HG02678 (cell line): Measurements from ENCODE around the gene ADNP2.

Source experiments
- ATAC-seq: cut with Tn5 transposase; IDR thresholded peaks from one replicate; pipeline ENCODE4 v1.9.1; 2021; ENCODE audit warnings: mild to moderate bottlenecking, moderate library complexity; ENCODE audit not compliant: unreplicated experiment

The ADNP2 gene

GRCh38 chr18:80169607-80170006 lies 60.5 kb downstream of the ADNP2 start:
- ATAC-seq: no peak

DNA sequence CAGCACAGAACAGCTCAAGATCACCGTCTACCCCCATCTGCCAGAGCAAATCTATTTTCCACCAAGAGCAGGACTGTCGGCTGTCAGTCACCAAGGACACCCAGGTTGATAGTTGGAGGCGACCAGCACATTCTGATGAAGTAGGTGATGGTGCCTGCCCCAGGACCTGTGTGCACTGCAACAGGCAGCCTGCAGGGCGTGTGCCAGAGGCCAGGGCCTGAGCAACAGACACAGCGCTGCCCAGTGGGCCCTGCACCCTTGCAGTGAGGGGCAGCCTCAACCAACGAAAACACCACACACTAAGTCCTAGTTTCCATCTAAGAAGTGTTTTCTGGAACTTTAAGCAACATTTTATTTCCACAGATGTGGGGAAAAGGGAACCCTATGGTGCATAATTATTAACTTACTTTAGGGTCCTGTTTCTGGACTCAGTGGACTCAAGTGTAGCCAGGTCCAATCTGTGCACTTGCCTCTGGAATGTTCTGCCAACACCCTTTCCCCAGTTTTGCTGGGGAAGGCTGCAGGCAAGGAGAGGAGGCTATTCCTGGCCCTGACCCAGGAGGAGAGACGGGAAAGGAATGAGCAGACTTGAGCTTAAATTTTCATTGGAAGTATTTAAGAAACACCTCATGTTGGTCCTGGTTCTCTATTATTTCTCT lies 61.5 kb downstream of the ADNP2 start:
- ATAC-seq: no peak

- no peak for ATAC-seq
Observed at GRCh38 chr18:80171054-80171872, 62.2 kb downstream of the ADNP2 start.

- ATAC-seq: no peak
Observed at GRCh38 chr18:80172056-80172455, 63.0 kb downstream of the ADNP2 start.

DNA sequence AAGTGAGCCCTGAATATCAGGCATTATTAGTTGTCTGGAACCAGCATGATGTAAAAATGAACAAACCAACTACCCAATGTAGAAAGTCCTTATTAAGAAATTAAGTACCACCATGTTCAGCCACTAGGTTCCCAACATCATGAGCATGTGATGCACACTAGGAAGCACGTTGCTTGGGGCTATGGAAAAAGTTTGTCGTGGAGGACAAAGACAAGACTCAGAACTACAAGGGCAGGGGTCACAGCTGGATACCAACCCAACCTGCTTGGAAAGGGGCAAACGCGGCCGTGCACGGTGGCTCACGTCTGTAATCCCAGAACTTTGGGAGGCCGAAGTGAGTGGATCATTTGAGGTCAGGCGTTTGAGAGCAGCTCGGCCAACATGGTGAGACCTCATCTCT lies 64.0 kb downstream of the ADNP2 start:
- no peak for ATAC-seq

DNA sequence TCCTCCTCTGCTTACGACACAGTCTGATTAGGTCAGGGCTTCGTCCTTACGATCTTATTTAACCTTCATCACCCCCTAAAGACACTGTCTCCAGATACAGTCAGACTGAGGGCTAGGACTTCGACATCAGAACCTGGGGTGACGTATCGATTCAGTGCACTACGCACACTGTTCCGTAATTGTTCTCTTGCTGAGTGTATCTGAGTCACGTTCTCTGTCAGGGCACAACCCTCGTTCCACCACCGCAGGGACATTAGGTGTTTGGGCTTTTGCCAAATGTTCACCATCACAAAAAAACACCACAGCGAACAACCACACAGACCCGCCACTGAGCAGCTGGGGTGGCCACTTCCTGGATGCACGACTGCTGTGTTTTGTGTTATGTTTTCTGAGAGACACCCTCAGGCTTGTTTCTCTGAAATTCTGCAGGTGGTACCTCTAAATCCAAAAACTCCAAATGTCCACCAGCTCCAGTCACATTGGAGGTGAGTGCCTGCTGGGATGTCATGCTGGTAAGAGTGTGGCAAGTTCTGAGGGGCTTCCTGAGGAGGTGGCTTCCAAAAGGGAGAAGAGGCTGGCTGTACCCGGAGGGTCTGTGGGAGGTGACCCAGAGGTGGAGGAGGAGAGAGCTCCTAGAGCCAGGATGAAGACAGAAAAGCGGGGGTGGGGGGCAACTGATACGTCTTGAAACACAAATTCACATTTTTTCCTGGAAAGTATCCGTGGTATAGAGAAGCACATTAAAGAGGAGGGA lies 66.6 kb downstream of the ADNP2 start:
- no peak for ATAC-seq

DNA sequence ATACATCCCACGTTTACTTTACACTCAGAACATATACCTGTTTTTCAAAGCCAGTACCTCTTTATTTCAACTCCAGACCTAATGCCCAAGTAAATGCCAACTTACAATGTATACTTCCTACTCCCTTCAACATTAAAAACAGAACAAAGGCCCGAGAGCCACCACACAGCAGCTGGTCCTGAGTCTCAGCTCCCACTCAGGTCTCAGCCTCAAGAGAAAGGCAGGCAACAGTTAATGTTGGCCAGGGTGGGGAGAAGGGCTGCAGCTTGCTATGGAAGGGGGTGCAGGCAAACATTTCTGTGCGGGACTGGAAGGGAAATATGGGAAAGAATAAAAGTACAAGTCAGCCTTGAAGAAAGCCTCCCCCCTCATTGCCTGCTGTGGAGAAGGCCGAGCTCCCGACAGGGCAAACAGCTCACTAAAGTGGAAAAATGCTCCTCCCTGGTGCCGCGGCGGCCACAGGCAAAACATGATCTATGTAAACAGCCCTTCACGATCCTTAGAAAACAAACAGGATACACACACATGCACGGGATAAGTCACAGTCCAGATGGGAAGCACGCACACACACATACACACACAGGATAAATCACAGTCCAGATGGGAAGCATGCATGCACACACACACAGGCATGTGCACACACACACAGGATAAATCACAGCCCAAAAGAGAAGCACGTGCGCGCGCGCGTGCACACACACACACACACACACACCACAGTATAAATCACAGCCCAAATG lies 67.4 kb downstream of the ADNP2 start:
- no peak for ATAC-seq

DNA sequence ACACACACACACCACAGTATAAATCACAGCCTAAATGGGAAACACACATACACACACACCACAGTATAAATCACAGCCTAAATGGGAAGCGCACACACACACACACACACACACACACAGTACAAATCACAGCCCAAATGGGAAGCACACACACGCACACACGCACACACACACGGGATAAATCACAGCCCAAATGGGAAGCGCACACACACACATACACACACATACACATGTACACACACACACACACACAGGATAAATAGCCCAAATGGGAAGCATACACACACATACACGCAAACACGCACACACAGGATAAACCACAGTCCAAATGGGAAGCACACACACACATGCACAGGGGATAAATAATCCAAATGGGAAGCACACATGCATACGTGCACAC lies 68.1 kb downstream of the ADNP2 start:
- no peak for ATAC-seq

GRCh38 chr18:80178935-80179818 lies 70.1 kb downstream of the ADNP2 start:
- ATAC-seq: no peak

GRCh38 chr18:80179857-80180558 lies 70.9 kb downstream of the ADNP2 start:
- no peak for ATAC-seq

- ATAC-seq: no peak
Observed at GRCh38 chr18:80180778-80181564, 71.9 kb downstream of the ADNP2 start.

DNA sequence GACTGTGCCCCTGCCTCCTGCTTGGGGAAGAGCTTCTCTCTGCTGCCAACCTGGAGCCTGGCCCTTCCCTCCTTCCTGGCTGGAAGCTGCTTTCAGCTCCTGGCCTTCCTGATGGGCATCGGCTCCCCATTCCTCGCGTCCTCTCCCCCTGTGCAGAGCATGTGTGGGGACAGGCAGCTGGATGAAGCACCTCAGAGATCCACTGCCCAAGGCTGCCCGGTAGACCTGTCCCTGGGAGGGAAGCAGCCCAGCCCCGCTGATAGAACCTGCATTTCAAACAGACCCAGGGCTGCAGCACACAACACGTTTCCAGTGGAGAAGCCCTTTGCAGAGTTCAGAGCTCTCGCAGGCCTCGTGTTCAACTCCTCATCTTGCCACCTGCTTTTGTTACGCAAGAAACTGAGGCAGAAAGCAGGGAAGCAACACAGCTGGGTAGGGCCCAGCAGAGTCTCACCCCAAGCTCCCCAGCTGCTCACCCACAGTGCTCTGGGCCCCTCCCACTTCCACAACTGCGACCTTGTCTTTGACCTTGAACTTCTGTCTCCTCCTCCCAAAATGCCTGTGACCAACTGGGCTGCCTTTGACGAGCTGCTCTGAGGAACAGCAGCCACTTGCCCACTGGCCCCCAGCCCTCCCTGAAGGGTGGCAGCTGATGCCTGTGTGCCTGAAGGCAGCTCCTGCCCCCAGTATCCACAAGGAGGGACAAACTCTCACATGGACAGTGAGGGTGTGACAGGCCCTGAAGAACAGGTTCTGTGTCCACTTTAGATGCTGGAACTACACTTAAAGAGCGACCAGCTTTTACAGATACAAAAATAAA lies 72.8 kb downstream of the ADNP2 start:
- no peak for ATAC-seq

- ATAC-seq: no peak
Observed at GRCh38 chr18:80182855-80183254, 73.8 kb downstream of the ADNP2 start.

DNA sequence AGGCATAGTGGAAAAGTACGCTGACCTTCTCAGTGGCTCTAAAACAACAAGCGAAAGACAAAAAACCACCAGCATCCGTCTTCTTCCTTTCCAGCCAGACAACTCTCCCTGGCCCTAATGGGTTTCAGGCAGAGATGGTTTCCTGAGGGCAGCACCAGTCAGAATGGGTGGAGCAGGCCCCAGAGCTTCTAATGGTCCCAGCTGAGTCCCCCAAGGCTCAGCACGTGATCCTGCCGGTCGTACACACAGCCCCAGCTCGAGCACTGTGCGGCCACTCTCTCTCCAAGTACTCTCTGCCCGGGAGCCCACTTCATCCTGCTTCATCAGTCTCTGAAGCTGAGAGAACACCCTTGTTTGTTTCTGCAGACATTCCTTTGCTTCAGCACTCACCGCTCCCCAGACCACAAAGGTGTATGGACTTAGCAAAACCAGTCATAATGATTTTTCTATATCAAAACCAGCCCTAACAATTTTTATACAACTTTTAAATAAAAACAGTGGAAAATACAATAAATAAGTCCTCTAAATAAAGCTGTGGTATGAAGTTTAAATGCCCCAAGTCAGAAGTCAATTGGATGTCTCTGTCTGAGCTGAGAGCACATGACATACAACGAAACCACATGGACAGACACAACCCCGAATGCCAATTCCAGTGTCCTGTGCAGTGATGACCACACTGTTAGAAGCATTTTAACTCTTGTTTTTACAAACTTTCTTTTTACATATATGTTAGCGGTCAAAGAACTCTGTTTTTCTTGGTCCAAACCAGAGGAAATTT lies 74.4 kb downstream of the ADNP2 start:
- no peak for ATAC-seq

DNA sequence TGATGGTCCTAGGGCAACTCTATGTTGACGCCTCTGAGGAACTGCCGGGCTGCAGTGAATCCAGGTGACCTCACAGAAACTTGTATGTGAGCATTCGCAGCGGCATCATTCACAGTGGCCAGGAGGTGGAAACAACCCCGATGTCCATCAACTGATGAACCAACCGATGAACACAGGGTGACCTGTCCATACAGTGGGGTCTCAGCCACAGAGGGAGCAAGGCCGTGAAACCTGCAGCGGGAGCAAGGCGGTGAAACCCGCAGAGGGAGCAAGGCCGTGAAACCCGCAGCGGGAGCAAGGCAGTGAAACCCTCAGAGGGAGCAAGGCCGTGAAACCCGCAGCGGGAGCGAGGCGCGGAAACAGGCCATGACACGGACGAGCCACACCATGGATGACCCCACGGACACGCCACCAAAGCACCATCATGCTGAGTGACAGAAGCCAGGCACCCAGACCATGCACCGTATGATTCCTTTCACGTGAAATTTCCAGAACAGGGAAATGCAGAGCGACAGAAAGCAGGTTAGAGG lies 75.2 kb downstream of the ADNP2 start:
- ATAC-seq: no peak

DNA sequence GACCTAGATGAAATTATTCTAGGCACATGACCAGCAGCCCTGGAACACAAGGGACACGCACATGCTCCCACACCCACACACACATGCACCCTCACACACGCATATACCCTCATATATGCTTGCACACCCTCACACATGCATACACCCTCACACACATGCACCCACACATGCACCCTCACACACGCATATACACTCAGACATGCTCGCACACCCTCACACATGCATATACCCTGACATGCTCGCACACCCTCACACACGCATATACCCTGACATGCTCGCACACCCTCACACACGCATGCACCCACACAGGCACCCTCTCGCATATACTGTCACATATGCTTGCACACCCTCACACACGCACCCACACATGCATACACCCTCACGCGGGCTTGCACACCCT lies 76.5 kb downstream of the ADNP2 start:
- ATAC-seq: no peak
